Kidney (tissue), 14 donors: ENCODE data around the gene EMP2. TPM values are rescaled to one million over a fixed set of nuclear protein-coding genes. Genes with fewer than 3 reads are reported as not detected.

Experiments used
- DNase-seq, 5 donors: peaks; one replicate each; pipeline ENCODE4 v3.0.0-alpha.2; 2013 to 2020
- FAIRE-seq: peaks from 2 replicates; lab custom pipeline; 2012; peaks lifted over from hg19 to GRCh38; lab: Jason Lieb, UNC
- H3K27ac ChIP-seq, 2 donors: one replicate each; pipeline ENCODE4 v1.7.0; 2013; ENCODE audit warnings: low read depth in 2 of 2, low read length in 2 of 2, inconsistent platforms in 1 of 2
- H3K27me3 ChIP-seq: one replicate; pipeline ENCODE4 v1.7.1; 2013; ENCODE audit warnings: low read length, inconsistent platforms; ENCODE audit not compliant: control insufficient read depth, insufficient read depth
- H3K36me3 ChIP-seq, 3 donors: one replicate each; pipeline versions ENCODE4 v1.7.0 to v1.7.1; 2013; ENCODE audit warnings: low read length in 3 of 3, control low read depth in 1 of 3, inconsistent platforms in 1 of 3; ENCODE audit not compliant: insufficient read depth in 3 of 3, control insufficient read depth in 2 of 3
- H3K4me1 ChIP-seq, 3 donors: one replicate each; pipeline versions ENCODE4 v1.7.0 to v1.7.1; 2013; ENCODE audit warnings: low read length in 3 of 3, inconsistent platforms in 1 of 3, low read depth in 1 of 3; ENCODE audit not compliant: control insufficient read depth in 2 of 3, insufficient read depth in 2 of 3
- H3K4me3 ChIP-seq, 3 donors: one replicate each; pipeline versions ENCODE4 v1.7.0 to v1.8.1; 2013; ENCODE audit warnings: low read length in 3 of 3, control low read depth in 1 of 3, inconsistent platforms in 1 of 3
- H3K9ac ChIP-seq, 3 donors: one replicate each; pipeline versions ENCODE4 v1.7.0 to v1.7.1; 2013; ENCODE audit warnings: low read length in 3 of 3, control low read depth in 1 of 3, inconsistent platforms in 1 of 3
- H3K9me3 ChIP-seq, 3 donors: one replicate each; pipeline versions ENCODE4 v1.7.0 to v1.7.1; 2013; ENCODE audit warnings: low read length in 3 of 3, control low read depth in 1 of 3, inconsistent platforms in 1 of 3; ENCODE audit not compliant: control insufficient read depth in 2 of 3, insufficient read depth in 1 of 3
- CTCF ChIP-seq: IDR thresholded peaks from 3 replicates; pipeline ENCODE4 v1.5.1; 2012; ENCODE audit warnings: mild to moderate bottlenecking, moderate library complexity, borderline replicate concordance; ENCODE audit not compliant: insufficient read depth; ENCODE audit errors: extremely low read depth
- intact Hi-C: fragments of 100-400 bp; cut with DNase I; formaldehyde crosslinking; loops from one replicate; pipeline ENCODE4 v1.11.1; 2022
- polyA plus RNA-seq: library from polyadenylated mRNA; stranded (reverse); fragments of 350-450 nt; fragmentation: Illumina TruSeq; extraction: RNeasy Lipid Tissue Mini Kit (QIAGEN cat#74804); gene quantifications from one replicate; pipeline ENCODE4 v1.2.3, GENCODE V29; 2014; ENCODE audit warnings: low read depth, low replicate concordance; ENCODE audit not compliant: insufficient read depth
- total RNA-seq: library from RNA; stranded (reverse); fragmentation: NEBNext Ultra II Directional; extraction: Animal tissue kit (Norgen Biotek cat#: 25700); gene quantifications from one replicate; pipeline ENCODE4 v1.2.1, GENCODE V29; 2021
- donor health status: control.
- donor health status: control.
- donor health status: control.
- donor health status: control.
- donor health status: control.
- donor health status: DM: yes; HTN: yes; CAD: no.
- donor health status: Normal renal cell carcinoma (clear cell type).

Gene EMP2
- total and polyA plus RNA-seq, 2 donors from 2014 or later: 14.5 to 25.8 TPM

- H3K4me1 ChIP-seq: no peaks in the 10 kb centered on the region
- TF ChIP-seq CTCF: no peak
- FAIRE-seq (no peak), DNase-seq (no peak)
- H3K27ac ChIP-seq: no peak overlapping the region
- H3K9me3 ChIP-seq: no peaks in the 10 kb centered on the region
- intact Hi-C loops: loop anchor here (5.0 kb wide), 1 partner anchor 212 kb away; no protein-coding TSS in a partner anchor
- H3K9ac ChIP-seq: no peak overlapping the region
- no peak overlapping the region for H3K4me3 ChIP-seq
- H3K36me3 ChIP-seq: no peaks in the 10 kb centered on the region
- no peaks in the 10 kb centered on the region for H3K27me3 ChIP-seq
These were observed 60.2 kb downstream of the EMP2 start for GRCh38 chr16:10519929-10520868.

- TF ChIP-seq CTCF: no peak
- Histone ChIP-seq H3K27ac (no peak overlapping the region), H3K9me3 (no peaks in the 10 kb centered on the region), H3K9ac (no peak overlapping the region), H3K36me3 (no peaks in the 10 kb centered on the region), H3K4me3 (no peak overlapping the region), H3K4me1 (peaks cover 0 to 1% (median 0%) of the 10 kb centered on the region in 3 donors), H3K27me3 (no peaks in the 10 kb centered on the region)
- DNase-seq: no peak
- intact Hi-C loops: no loop called here
- FAIRE-seq: no peak
These were observed 61.1 kb downstream of the EMP2 start for GRCh38 chr16:10519297-10519696.

- Histone ChIP-seq H3K9me3 (no peaks in the 10 kb centered on the region), H3K27me3 (no peaks in the 10 kb centered on the region), H3K9ac (no peak overlapping the region), H3K4me3 (no peak overlapping the region), H3K4me1 (peaks cover 0 to 2% (median 0%) of the 10 kb centered on the region in 3 donors), H3K27ac (no peak overlapping the region), H3K36me3 (no peaks in the 10 kb centered on the region)
- DNase-seq (no peak), FAIRE-seq (no peak)
- no peak for TF ChIP-seq CTCF
- intact Hi-C loops: no loop called here
These were observed 61.8 kb downstream of the EMP2 start for GRCh38 chr16:10518479-10519041.
